ENCODE measurements around the gene NT5C.
A peak's percentile ranks its signal among the peaks of the same experiment; 100 is the strongest.

The NT5C gene

DNA sequence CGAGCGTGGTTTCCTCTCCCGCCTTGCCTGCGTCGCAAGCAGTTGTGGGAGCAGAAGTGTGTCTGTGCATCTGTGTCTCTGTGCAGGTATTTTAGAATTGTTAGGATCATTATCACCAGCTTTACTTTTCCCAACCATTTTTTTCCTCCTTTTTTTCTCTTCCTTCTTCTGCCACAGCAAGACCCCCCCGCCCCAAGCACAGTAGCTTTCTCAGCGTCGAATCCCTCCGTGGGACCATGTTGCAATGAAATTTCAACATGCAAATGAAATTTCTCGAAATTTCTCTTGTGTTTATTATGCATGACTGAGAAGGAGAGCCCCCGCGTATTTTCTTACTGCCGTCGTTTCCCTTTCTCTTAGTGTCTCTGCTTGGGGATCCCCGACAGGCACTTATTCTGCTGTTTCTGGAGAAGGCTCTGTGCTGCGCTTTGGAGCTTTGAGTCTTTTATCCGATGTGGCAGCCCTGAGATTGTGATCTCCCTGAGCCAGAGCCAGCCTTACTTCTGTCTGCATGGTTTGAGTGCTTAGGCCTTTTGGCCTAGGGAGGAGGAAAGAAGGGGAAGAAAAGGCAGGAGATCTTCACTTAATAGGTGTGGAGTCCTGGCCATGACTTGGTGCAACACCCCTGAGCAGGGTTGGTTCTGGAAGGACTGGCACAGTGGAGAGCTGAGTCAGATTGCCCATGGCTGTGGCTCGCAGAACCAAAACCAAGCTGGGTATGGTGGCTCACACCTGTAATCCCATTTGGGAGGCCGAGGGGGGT is 16.8 kb downstream of the NT5C start:
- DNase-seq, result no peak

GRCh38 chr17:75113798-75114551 is 17.6 kb downstream of the NT5C start:
- DNase-seq, result peak; percentile 56

GRCh38 chr17:75111777-75112335 is 19.7 kb downstream of the NT5C start:
- DNase-seq, result no peak

- DNase-seq, result no peak
These were observed 21.2 kb downstream of the NT5C start for GRCh38 chr17:75110234-75110937.

DNA sequence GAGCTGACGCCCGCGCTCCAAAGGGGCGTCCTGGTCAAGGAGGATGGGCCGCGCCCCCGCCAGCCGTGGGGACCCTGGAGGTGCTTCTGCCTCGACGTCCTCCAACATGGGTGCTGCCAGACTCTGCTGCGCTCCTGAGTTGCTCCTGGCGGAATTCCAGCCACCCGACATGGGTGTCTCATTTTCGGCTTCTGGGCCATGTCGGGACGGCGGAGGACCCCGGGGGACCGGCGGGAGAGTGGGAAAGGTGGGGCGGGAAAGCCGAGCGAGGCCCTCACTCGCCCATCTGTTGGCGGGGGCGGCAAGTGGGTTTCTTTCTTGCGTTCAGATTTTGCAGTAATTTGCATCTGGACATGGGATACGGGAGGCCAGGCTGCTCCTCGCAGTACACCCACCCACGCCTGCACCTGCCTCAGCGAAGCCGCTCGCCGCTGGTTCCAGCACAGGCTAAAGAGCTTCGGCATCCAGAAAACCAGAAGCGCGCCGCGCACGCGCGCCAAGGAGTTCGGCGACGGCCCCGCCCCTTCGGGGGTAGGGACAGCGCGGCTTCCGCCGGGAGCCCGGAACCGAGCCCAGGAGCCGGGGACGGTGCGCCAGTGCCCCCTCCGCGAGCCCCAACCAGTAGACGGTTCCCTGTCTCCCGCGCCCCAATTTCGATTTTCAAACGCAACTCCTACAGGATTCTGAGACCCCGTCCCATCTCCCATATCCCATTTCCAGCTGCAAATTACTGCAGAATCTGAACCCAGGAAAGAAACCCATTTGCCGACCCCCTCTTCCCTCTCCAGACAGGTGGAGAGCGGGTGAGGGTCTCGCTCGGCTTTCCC is 21.9 kb downstream of the NT5C start, which contains the start of gene ARMC7:
Gene ARMC7 (plus strand): TSS at position 563 of the 827 bp plus-strand sequence. CDS start 320 bp downstream, outside the sequence.
- DNase-seq, result peak; percentile 71

GRCh38 chr17:75109046-75109406 is 22.5 kb downstream of the NT5C start:
- no peak for DNase-seq

- no peak for DNase-seq
These were observed 23.3 kb downstream of the NT5C start for GRCh38 chr17:75108193-75108592.

DNA sequence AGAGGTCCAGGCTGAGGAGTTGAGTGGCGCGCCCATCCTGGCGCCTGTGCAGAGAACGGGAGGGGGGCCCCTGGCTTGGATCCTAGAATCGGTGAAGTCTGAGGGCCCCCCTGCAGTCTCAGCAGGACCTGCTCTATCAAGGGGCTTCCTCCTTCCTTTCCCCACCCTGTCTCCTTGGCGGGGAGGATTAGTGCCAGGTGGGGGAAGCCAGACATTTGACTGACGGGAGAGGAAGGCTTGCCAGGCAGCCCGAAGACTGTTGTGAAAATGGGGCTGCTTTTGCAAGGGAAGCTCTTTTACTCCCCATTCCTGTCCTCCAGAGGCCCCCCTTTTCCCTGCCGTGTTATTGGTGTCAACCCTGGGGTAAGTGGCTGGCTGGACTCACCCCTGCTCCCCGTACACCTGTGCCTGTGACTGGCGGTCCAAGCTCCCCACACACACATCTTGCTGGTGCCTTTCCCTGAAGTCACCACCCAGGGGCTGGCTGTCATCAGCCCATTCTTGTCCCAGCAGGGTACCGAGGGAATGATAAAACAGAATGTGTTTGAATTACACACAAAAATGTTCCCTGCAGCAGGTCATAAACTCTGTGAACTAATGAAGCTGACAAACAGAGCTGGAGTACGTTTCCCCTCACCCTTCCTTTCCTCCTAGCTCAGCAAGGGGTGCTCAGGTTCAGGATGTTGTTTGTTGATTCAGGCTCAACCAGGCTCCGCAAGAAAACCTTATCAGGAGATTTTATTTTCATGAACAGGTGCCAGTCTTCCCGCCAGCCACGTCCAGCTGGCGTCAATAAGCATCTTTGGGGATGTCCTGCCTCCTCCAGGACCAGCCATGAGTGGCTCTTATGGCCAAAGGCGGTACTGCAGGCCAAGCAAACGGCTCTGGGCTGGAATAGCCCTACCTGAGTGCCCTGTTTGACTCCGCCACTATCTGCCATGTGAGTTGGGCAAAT is 26.1 kb downstream of the NT5C start:
- DNase-seq, result peak; percentile 65

- no peak for DNase-seq
These were observed 27.7 kb downstream of the NT5C start for GRCh38 chr17:75103601-75104554.

DNA sequence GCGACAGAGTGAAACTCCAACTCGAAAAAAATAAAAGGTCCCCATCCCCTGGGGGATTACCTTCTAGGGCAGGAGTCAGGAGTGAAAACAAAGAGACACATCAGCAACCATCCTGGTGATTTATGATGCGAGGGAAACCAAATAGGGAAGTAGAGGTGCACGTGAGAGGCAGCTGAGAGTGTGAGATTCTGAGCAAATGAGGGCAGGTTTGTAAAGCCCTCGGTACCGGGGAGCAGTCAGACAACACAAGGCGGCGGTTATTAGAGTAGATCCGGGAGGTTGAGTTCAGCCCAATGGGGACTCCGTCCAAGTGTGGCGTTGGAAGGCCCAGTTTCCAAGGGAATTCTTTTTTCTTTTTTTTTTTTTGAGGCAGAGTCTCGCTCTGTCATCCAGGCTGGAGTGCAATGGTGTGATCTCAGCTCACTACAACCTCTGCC is 29.1 kb downstream of the NT5C start:
- DNase-seq, result no peak

DNA sequence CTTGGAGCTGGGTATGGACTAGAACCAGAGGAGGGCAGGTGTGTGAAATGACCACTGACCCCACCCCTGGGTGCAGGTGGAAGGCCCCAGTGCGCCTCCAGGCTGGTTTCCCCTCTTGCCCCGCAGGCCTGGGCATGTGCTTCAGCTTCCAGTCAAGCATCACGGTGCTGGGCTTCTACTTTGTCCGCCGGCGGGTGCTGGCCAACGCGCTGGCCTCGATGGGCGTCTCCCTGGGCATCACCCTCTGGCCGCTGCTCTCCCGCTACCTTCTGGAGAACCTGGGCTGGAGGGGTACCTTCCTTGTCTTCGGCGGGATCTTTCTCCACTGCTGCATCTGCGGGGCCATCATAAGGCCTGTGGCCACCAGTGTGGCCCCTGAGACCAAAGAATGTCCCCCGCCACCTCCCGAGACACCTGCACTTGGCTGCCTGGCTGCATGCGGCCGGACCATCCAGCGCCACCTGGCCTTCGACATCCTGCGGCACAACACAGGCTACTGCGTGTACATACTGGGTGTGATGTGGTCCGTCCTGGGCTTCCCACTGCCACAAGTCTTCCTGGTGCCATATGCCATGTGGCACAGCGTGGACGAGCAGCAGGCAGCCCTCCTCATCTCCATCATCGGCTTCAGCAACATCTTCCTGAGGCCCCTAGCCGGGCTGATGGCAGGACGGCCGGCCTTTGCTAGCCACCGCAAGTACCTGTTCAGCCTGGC is 31.5 kb downstream of the NT5C start:
- DNase-seq, result no peak

- no peak for DNase-seq
These were observed 32.7 kb downstream of the NT5C start for GRCh38 chr17:75098861-75099260.

- DNase-seq, result no peak
These were observed 33.7 kb downstream of the NT5C start for GRCh38 chr17:75097865-75098264.

DNA sequence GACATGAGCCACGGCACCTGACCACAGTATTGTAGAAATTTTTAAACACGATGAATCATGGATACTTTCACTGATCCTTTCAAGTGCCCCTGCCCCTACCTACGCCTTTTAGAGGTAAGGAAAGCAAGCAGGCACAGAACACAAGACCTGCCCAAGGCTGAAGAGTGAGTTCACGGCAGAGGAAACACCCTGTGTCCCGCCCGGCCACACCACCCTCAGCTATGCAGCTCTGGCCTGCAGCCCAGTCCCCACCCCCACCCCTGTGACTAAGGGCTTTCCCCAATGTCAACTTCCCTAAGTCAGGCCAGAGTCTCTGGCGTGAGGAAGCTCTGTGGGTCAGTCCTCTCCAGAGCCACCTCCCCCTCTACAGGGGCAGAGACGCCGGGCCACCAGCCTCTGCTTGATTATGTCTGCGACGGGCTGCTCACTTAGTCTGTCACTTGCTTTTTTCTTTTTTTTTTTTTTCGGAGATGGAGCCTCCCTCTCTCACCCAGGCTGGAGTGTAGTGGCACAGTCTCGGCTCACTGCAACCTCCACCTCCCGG is 35.4 kb downstream of the NT5C start:
- peak; percentile 34 for DNase-seq

DNA sequence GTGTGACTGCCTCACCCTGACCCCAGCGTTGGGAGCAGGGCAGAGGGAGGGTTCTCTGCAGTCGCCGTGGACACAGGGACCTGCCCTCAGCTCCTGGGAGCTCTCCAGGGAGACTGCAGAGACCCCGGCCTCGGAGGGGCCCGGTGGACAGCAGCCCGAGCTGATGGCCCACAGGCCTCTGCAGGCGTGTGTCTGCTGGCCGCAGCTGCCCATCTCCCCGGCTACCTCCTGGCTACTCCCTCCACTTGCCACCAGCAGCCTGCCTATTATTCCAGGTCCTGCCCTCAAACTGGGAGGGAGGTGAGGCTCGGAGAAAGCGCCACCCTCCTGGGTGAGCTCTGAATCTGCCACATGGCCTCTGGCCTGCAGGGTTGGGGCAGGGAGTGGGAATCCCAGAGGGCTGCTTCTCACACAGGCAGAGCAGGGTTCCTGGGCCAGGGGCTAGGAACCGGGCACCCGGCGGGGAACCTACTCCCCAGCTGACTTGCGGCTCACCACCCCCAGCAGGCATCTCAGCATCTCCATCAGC is 36.6 kb downstream of the NT5C start:
- no peak for DNase-seq

DNA sequence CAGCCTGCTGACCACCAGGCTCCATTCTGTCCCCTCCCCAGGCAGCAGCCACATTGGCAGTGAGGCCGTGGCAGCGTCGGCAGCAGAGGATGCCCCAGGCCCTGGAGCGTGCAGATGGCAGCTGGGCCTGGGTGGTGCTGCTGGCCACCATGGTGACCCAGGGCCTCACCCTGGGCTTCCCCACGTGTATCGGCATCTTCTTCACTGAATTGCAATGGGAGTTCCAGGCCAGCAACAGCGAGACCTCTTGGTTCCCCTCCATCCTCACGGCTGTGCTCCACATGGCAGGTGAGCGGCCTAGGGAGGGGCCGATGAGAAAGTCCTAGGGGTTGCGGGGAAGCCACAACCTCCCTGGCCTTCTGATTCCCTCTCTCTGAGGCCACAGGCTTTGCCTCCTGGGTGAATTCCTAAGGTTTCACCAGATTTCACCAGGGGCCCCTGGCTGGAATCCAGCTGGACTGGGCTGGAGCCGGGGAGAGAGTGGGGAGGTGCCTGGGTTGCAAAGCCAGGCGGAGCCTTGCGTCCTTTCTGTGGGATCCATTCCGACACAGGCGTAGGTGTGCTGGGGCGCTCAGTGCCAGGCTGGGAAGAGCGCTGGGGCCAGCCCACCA is 37.9 kb downstream of the NT5C start:
- no peak for DNase-seq

DNA sequence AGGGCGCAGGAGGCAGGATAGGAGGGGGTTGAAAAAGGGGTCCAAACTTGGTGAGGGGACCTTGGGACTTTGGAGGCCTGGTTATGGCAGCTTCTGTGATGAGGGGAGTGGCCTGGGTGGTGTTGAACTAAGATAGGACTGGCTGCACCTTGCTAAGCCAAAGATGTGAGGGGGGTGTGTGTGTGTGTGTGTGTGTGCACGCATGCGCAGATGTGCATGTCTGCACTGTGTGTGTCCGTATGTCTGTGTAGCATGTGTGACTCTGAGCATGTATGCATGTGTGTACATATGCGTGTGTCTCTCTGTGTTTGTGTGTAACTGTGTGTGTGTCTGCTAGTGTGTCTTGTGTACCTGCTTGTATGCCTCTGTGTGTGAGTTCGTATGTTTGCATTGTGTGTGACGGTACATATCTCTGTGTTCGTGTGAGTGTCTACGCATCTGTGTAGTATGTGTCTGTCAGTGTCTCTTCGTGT is 39.7 kb downstream of the NT5C start:
- DNase-seq, result no peak
